Measurements from ENCODE around the gene ADRM1. TPM values are rescaled to one million over a fixed set of nuclear protein-coding genes. Genes with fewer than 3 reads are reported as not detected.

ADRM1 gene
- total and polyA plus RNA-seq, 12 donors = 50.6 to 254 (median 126) TPM

- WGBS, 4 donors = 70 to 76% (median 72%) methylated on average over 25 to 42 of the region's 42 CpGs
- intact Hi-C loops (cut with DNase I) = loop anchor here (10.0 kb wide), 3 partner anchors 47 to 487 kb away; partner anchors contain the start of gene MRGBP (in 1 of the 2)
- no peak for DNase-seq
Observed at GRCh38 chr20:62307226-62308101, 4.7 kb downstream of the ADRM1 start.

DNA sequence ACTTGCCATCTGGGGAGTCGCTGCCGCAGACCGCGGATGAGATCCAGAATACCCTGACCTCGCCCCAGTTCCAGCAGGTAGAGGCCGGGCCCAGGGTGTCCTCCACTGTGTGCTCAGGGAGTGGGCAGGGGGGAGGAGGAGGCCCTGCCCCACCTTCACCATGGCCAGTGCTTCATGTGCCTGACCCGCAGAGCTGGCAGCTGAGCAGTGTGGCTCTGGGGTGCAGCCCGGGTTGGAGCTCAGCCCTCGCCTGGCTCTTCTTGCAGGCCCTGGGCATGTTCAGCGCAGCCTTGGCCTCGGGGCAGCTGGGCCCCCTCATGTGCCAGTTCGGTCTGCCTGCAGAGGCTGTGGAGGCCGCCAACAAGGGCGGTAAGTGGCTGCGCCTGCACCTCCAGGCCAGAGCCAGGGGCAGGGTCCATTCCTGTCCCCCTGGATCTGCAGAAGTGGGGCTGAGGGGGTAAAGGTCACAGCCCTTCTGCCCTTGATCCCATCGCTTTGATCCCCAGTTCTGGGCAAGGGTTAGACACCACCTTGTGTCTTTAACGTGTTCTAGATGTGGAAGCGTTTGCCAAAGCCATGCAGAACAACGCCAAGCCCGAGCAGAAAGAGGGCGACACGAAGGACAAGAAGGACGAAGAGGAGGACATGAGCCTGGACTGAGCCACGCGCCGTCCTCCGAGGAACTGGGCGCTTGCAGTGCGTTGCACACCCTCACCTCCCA, 5.5 kb downstream of the ADRM1 start:
- Histone ChIP-seq H3K4me1 (replicated peaks in 1 of 2) (peaks cover 26 to 36% of the 10 kb centered on the region in 2 donors), H3K27ac (peak overlapping the region in 2 of 5 donors; percentile 15 to 55), H3K9me3 (replicated peaks in 1 of 3) (no peaks in the 10 kb centered on the region), H3K27me3 (no peaks in the 10 kb centered on the region), H3K36me3 (replicated peaks in 1 of 2) (peaks cover 0 to 86% of the 10 kb centered on the region in 2 donors), H3K4me3 (no peak overlapping the region)
- TF ChIP-seq POLR2A (IDR thresholded peaks at IDR 0.05) (no peak), CTCF (IDR thresholded peaks at IDR 0.05) (no peak)
- intact Hi-C loops (cut with DNase I) = loop anchor here (10.0 kb wide), 3 partner anchors 47 to 487 kb away; partner anchors contain the start of gene MRGBP (in 1 of the 2)
- DNase-seq = peak in 5 of 7 donors; percentile 64 to 78 (median 74)
- 69 to 73% (median 71%) methylated on average over 15 to 29 of the region's 29 CpGs for WGBS, 4 donors

More at GRCh38 chr20:62307226-62308101, 4.7 kb downstream of the ADRM1 start:
- Histone ChIP-seq H3K27ac (peak overlapping the region in 1 of 5 donors; percentile 55), H3K36me3 (replicated peaks in 1 of 2) (peaks cover 0 to 78% of the 10 kb centered on the region in 2 donors), H3K4me3 (no peak overlapping the region), H3K9me3 (replicated peaks in 1 of 3) (no peaks in the 10 kb centered on the region), H3K4me1 (replicated peaks in 1 of 2) (peaks cover 26 to 36% of the 10 kb centered on the region in 2 donors), H3K27me3 (no peaks in the 10 kb centered on the region)
- TF ChIP-seq POLR2A (IDR thresholded peaks at IDR 0.05) (no peak), CTCF (IDR thresholded peaks at IDR 0.05) (no peak)

DNA sequence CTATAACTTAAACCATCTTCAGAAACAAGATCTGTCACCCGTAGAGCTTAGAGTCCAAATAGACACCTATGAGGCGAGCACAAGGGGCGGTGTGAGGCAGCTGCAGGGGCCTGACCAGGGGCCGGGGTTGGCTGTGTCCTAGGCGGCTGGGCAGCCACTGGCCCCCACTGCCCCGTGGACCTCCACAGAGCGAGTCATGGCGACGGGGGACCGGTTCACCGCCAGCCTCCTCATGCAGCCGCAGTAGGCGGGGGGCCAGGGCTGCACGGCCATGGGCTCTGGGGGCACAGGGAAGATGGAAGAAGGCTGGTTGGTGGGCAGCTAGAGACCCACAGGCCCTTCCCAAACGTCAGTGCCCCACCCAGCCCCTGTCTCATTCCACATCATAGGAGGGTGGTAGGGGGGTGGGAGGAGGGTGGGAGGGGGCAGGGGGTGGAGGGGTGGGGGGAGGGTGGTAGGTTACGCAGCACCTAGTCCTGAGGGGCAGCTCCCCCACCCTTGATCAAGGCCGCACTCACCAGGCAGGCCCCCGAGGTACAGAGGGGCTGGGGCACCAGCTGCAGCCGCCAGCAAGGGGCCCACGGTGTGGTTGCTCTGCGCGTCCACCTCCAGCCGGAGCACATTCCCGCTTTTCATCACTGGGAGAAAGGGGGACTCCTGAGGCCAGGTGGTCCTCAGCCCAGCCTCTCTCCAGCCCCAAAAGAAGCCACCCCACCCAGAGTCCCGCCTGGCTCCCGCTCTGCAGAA, 6.6 kb downstream of the ADRM1 start:
- TF ChIP-seq CTCF (IDR thresholded peaks at IDR 0.05) (no peak), POLR2A (IDR thresholded peaks at IDR 0.05) (no peak)
- H3K4me1 ChIP-seq (replicated peaks in 1 of 2) = peaks cover 18 to 29% of the 10 kb centered on the region in 2 donors
- no peak overlapping the region for H3K4me3 ChIP-seq
- H3K27ac ChIP-seq = peak overlapping the region in 1 of 5 donors; percentile 34
- intact Hi-C loops (cut with DNase I) = loop anchor here (10.0 kb wide), 3 partner anchors 45 to 485 kb away; partner anchors contain the start of gene MRGBP (in 1 of the 2)
- no peaks in the 10 kb centered on the region for H3K27me3 ChIP-seq
- 83 to 90% (median 89%) methylated on average over 20 to 26 of the region's 26 CpGs for WGBS, 4 donors
- no peak for DNase-seq
- H3K36me3 ChIP-seq (replicated peaks in 1 of 2) = peaks cover 0 to 89% of the 10 kb centered on the region in 2 donors
- no peaks in the 10 kb centered on the region for H3K9me3 ChIP-seq (replicated peaks in 1 of 3)

Measured in adrenal gland (tissue), 12 donors.